GM23338 (cell line): ENCODE data around the gene MORC3. TPM values are rescaled to one million over a fixed set of nuclear protein-coding genes. Genes with fewer than 3 reads are reported as not detected.

Experiments used
- ATAC-seq: fragments of 200-7000 bp; cut with Tn5 transposase; 3 replicates; pipeline ENCODE4 v1.9.1; 2020
- DNase-seq: peaks from one replicate; pipeline ENCODE4 v3.0.0-alpha.2; 2015; ENCODE audit warnings: low spot score
- H2AFZ ChIP-seq: fragments of 200-600 bp; sonication (generic); 2 replicates; pipeline ENCODE4 v1.8.0; 2016; ENCODE audit warnings: antibody characterized with exemption, mild to moderate bottlenecking, moderate library complexity
- H3F3A ChIP-seq: fragments of 200-600 bp; sonication (generic); replicated peaks from 2 replicates; pipeline ENCODE4 v1.8.0; 2017; ENCODE audit warnings: antibody characterized with exemption, mixed run types, low read depth
- H3K27ac ChIP-seq: fragments of 200-600 bp; sonication (generic); 2 replicates; pipeline ENCODE4 v1.6.1; 2016; ENCODE audit warnings: low read depth
- H3K27me3 ChIP-seq: fragments of 200-600 bp; sonication (generic); 2 replicates; pipeline ENCODE4 v1.8.0; 2016; ENCODE audit warnings: mild to moderate bottlenecking, mixed run types, moderate library complexity; ENCODE audit not compliant: insufficient read depth
- H3K36me3 ChIP-seq: fragments of 200-600 bp; sonication (generic); 2 replicates; pipeline ENCODE4 v1.8.0; 2016; ENCODE audit warnings: mild to moderate bottlenecking; ENCODE audit not compliant: insufficient read depth
- H3K4me1 ChIP-seq: fragments of 200-600 bp; sonication (generic); 2 replicates; pipeline ENCODE4 v1.8.0; 2016; ENCODE audit warnings: mild to moderate bottlenecking, moderate library complexity; ENCODE audit not compliant: insufficient read depth
- H3K4me2 ChIP-seq: fragments of 200-600 bp; sonication (generic); 2 replicates; pipeline ENCODE4 v1.7.1; 2017; ENCODE audit warnings: mixed run types
- H3K4me3 ChIP-seq: fragments of 200-600 bp; sonication (generic); 2 replicates; pipeline ENCODE4 v1.6.1; 2016; ENCODE audit warnings: mixed run types
- H3K79me2 ChIP-seq: fragments of 200-600 bp; sonication (generic); replicated peaks from 2 replicates; pipeline ENCODE4 v1.8.0; 2017; ENCODE audit warnings: mild to moderate bottlenecking; ENCODE audit not compliant: insufficient read depth
- H3K9me2 ChIP-seq: fragments of 200-600 bp; sonication (generic); 2 replicates; pipeline ENCODE4 v1.8.0; 2017; ENCODE audit not compliant: insufficient read depth
- H4K20me1 ChIP-seq: fragments of 200-600 bp; sonication (generic); replicated peaks from 2 replicates; pipeline ENCODE4 v1.8.0; 2017; ENCODE audit warnings: mild to moderate bottlenecking; ENCODE audit not compliant: insufficient read depth
- H3K27ac Mint-ChIP-seq: 2 replicates; pipeline ENCODE4 v1.8.0; 2020; ENCODE audit warnings: inconsistent platforms, mild to moderate bottlenecking, moderate library complexity, mixed read lengths
- H3K27me3 Mint-ChIP-seq: 3 replicates; pipeline ENCODE4 v1.8.0; 2022; ENCODE audit warnings: low read depth, mild to moderate bottlenecking, moderate library complexity, mixed read lengths, inconsistent platforms; ENCODE audit not compliant: insufficient read depth, poor library complexity
- H3K36me3 Mint-ChIP-seq: 3 replicates; pipeline ENCODE4 v1.8.0; 2021; ENCODE audit warnings: low read depth, mild to moderate bottlenecking, inconsistent platforms, moderate library complexity, mixed read lengths
- H3K4me1 Mint-ChIP-seq: 3 replicates; pipeline ENCODE4 v1.8.0; 2020; ENCODE audit warnings: mild to moderate bottlenecking, inconsistent platforms, mixed read lengths
- H3K4me3 Mint-ChIP-seq: 3 replicates; pipeline ENCODE4 v1.8.0; 2021; ENCODE audit warnings: moderate library complexity, mild to moderate bottlenecking, inconsistent platforms, mixed read lengths
- H3K9me3 Mint-ChIP-seq: 3 replicates; pipeline ENCODE4 v1.8.0; 2020; ENCODE audit warnings: moderate library complexity, mild to moderate bottlenecking, inconsistent platforms, mixed read lengths
- polyA plus RNA-seq: library from polyadenylated mRNA; unstranded; fragments of >200 nt; fragmentation: Nextera tagmentation; extraction: Ambion mirVana; gene quantifications from 2 replicates; pipeline ENCODE4 v1.2.1, GENCODE V29; 2016
- total RNA-seq: library from RNA; depleted of rRNA; stranded (reverse); fragments of >200 nt; shearing (Covaris generic); gene quantifications from 2 replicates; pipeline ENCODE4 v1.2.3, GENCODE V29; 2014
- TF ChIP-seq, protein P1 (sequence below): fragments of 250-450 bp; sonication (Bioruptor Pico); IDR thresholded peaks from 2 replicates; pipeline ENCODE4 v1.5.0; 2020; ENCODE audit warnings: mild to moderate bottlenecking, moderate library complexity
- TF ChIP-seq, protein P2 (sequence below), 2 experiments: fragments of 200-600 bp in 1 of 2; sonication (generic) in 1 of 2; conservative IDR thresholded peaks; 2 replicates each; pipeline versions ENCODE4 v1.5.1 to v1.6.1; 2016 to 2017; ENCODE audit warnings: antibody characterized with exemption in 2 of 2, low read depth in 2 of 2, mild to moderate bottlenecking in 2 of 2, moderate library complexity in 1 of 2
- TF ChIP-seq, protein P3 (sequence below): IDR thresholded peaks from one replicate; pipeline ENCODE4 v1.6.1; 2018; ENCODE audit warnings: antibody characterized with exemption; ENCODE audit not compliant: unreplicated experiment

MORC3 gene
- total and polyA plus RNA-seq, 2 experiments from 2014 or later = 11.5 to 25.4 TPM

DNA sequence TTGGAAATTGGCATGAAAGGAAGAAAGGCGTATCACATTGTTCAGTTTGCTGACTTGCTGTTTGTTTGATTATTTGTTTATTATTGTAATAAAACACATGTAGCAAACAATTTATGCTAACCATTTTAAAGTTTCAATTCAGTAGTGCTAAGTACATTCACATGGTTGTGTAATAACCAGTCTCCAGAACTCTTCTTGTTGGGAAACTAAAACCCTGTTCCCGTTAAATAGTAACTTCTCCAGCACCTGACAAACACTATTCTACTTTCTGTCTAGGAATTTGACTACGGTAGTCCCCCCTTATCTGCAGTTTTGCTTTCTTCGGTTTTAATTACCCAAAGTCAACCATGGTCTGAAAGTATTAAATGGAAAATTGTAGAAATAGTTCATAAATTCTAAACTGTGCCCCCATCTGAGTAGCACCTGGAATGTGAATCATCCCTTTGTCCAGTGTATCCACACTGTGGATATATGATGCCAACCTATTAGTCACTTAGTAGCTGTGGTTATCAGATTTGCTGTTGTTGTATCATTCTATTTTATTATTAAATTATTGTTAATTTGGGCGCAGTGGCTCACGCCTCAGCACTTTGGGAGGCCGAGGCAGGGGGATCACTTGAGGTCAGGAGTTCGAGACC is 5.5 kb downstream of the MORC3 start:
- no peak overlapping the region for H3K4me3 ChIP-seq
- TF ChIP-seq, protein P1, sequence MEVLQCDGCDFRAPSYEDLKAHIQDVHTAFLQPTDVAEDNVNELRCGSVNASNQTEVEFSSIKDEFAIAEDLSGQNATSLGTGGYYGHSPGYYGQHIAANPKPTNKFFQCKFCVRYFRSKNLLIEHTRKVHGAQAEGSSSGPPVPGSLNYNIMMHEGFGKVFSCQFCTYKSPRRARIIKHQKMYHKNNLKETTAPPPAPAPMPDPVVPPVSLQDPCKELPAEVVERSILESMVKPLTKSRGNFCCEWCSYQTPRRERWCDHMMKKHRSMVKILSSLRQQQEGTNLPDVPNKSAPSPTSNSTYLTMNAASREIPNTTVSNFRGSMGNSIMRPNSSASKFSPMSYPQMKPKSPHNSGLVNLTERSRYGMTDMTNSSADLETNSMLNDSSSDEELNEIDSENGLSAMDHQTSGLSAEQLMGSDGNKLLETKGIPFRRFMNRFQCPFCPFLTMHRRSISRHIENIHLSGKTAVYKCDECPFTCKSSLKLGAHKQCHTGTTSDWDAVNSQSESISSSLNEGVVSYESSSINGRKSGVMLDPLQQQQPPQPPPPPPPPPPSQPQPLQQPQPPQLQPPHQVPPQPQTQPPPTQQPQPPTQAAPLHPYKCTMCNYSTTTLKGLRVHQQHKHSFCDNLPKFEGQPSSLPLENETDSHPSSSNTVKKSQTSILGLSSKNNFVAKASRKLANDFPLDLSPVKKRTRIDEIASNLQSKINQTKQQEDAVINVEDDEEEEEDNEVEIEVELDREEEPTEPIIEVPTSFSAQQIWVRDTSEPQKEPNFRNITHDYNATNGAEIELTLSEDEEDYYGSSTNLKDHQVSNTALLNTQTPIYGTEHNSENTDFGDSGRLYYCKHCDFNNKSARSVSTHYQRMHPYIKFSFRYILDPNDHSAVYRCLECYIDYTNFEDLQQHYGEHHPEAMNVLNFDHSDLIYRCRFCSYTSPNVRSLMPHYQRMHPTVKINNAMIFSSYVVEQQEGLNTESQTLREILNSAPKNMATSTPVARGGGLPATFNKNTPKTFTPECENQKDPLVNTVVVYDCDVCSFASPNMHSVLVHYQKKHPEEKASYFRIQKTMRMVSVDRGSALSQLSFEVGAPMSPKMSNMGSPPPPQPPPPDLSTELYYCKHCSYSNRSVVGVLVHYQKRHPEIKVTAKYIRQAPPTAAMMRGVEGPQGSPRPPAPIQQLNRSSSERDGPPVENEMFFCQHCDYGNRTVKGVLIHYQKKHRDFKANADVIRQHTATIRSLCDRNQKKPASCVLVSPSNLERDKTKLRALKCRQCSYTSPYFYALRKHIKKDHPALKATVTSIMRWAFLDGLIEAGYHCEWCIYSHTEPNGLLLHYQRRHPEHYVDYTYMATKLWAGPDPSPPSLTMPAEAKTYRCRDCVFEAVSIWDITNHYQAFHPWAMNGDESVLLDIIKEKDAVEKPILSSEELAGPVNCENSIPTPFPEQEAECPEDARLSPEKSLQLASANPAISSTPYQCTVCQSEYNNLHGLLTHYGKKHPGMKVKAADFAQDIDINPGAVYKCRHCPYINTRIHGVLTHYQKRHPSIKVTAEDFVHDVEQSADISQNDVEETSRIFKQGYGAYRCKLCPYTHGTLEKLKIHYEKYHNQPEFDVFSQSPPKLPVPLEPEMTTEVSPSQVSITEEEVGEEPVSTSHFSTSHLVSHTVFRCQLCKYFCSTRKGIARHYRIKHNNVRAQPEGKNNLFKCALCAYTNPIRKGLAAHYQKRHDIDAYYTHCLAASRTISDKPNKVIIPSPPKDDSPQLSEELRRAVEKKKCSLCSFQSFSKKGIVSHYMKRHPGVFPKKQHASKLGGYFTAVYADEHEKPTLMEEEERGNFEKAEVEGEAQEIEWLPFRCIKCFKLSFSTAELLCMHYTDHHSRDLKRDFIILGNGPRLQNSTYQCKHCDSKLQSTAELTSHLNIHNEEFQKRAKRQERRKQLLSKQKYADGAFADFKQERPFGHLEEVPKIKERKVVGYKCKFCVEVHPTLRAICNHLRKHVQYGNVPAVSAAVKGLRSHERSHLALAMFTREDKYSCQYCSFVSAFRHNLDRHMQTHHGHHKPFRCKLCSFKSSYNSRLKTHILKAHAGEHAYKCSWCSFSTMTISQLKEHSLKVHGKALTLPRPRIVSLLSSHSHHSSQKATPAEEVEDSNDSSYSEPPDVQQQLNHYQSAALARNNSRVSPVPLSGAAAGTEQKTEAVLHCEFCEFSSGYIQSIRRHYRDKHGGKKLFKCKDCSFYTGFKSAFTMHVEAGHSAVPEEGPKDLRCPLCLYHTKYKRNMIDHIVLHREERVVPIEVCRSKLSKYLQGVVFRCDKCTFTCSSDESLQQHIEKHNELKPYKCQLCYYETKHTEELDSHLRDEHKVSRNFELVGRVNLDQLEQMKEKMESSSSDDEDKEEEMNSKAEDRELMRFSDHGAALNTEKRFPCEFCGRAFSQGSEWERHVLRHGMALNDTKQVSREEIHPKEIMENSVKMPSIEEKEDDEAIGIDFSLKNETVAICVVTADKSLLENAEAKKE (CRISPR knock-in tag) = no peak
- no peaks in the 10 kb centered on the region for H3K9me3 Mint-ChIP-seq
- no peaks in the 10 kb centered on the region for H3K27me3 ChIP-seq
- H3K27ac Mint-ChIP-seq = no peak overlapping the region
- no peak overlapping the region for H2AFZ ChIP-seq
- H3K79me2 ChIP-seq = peaks cover 100% of the 10 kb centered on the region
- H3K4me1 Mint-ChIP-seq = peaks cover 17% of the 10 kb centered on the region
- H3F3A ChIP-seq = no peaks in the 10 kb centered on the region
- peaks cover 29% of the 10 kb centered on the region; the same call in 2 of the 3 replicates for H3K36me3 Mint-ChIP-seq
- no peak overlapping the region for H3K27ac ChIP-seq
- DNase-seq = no peak
- ATAC-seq = no peak
- no peaks in the 10 kb centered on the region for H3K36me3 ChIP-seq
- H3K4me2 ChIP-seq = no peak overlapping the region
- peaks cover 11% of the 10 kb centered on the region; the same call in 1 of the 2 replicates for H3K4me1 ChIP-seq
- no peaks in the 10 kb centered on the region for H3K9me2 ChIP-seq
- H3K27me3 Mint-ChIP-seq = peaks cover 6% of the 10 kb centered on the region
- no peak overlapping the region for H3K4me3 Mint-ChIP-seq
- H4K20me1 ChIP-seq = peaks cover 54% of the 10 kb centered on the region

DNA sequence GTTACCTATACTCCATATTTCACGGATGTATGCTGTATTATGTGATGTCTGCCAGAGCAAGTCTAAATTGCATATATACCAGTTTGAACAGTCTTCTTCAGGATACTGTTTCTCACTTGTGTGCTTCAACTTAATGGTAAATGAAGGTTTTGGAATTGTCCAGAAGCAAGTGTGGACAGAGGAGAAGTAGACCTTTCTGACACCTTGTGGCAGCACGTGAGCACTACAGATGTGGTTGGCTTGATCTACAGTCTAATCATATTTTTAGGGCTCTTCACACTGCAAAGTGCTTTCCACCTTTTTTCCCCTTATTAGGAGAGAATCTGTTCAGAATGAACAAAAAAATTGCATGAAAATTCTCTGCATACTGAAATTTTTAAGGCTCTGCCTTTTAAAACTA is 10.9 kb downstream of the MORC3 start:
- H3K9me3 Mint-ChIP-seq = no peaks in the 10 kb centered on the region
- Histone ChIP-seq H3K9me2 (no peaks in the 10 kb centered on the region), H3K27me3 (no peaks in the 10 kb centered on the region), H3K79me2 (peaks cover 97% of the 10 kb centered on the region), H4K20me1 (peaks cover 56% of the 10 kb centered on the region), H3K4me2 (no peak overlapping the region), H2AFZ (no peak overlapping the region), H3K4me1 (no peaks in the 10 kb centered on the region), H3K4me3 (no peak overlapping the region), H3K27ac (no peak overlapping the region), H3F3A (no peaks in the 10 kb centered on the region), H3K36me3 (peaks cover 6% of the 10 kb centered on the region; the same call in 1 of the 2 replicates)
- no peaks in the 10 kb centered on the region for H3K27me3 Mint-ChIP-seq
- peaks cover 23% of the 10 kb centered on the region for H3K36me3 Mint-ChIP-seq
- H3K4me3 Mint-ChIP-seq = no peak overlapping the region
- DNase-seq = peak; percentile 62
- H3K27ac Mint-ChIP-seq = no peak overlapping the region
- ATAC-seq = peak; percentile 91
- TF ChIP-seq, protein P2, sequence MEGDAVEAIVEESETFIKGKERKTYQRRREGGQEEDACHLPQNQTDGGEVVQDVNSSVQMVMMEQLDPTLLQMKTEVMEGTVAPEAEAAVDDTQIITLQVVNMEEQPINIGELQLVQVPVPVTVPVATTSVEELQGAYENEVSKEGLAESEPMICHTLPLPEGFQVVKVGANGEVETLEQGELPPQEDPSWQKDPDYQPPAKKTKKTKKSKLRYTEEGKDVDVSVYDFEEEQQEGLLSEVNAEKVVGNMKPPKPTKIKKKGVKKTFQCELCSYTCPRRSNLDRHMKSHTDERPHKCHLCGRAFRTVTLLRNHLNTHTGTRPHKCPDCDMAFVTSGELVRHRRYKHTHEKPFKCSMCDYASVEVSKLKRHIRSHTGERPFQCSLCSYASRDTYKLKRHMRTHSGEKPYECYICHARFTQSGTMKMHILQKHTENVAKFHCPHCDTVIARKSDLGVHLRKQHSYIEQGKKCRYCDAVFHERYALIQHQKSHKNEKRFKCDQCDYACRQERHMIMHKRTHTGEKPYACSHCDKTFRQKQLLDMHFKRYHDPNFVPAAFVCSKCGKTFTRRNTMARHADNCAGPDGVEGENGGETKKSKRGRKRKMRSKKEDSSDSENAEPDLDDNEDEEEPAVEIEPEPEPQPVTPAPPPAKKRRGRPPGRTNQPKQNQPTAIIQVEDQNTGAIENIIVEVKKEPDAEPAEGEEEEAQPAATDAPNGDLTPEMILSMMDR (conservative IDR thresholded peaks at IDR 0.05; ENCODE audit: low read depth in 2 of 2) = peak; percentile 73 to 78
- TF ChIP-seq, protein P3, sequence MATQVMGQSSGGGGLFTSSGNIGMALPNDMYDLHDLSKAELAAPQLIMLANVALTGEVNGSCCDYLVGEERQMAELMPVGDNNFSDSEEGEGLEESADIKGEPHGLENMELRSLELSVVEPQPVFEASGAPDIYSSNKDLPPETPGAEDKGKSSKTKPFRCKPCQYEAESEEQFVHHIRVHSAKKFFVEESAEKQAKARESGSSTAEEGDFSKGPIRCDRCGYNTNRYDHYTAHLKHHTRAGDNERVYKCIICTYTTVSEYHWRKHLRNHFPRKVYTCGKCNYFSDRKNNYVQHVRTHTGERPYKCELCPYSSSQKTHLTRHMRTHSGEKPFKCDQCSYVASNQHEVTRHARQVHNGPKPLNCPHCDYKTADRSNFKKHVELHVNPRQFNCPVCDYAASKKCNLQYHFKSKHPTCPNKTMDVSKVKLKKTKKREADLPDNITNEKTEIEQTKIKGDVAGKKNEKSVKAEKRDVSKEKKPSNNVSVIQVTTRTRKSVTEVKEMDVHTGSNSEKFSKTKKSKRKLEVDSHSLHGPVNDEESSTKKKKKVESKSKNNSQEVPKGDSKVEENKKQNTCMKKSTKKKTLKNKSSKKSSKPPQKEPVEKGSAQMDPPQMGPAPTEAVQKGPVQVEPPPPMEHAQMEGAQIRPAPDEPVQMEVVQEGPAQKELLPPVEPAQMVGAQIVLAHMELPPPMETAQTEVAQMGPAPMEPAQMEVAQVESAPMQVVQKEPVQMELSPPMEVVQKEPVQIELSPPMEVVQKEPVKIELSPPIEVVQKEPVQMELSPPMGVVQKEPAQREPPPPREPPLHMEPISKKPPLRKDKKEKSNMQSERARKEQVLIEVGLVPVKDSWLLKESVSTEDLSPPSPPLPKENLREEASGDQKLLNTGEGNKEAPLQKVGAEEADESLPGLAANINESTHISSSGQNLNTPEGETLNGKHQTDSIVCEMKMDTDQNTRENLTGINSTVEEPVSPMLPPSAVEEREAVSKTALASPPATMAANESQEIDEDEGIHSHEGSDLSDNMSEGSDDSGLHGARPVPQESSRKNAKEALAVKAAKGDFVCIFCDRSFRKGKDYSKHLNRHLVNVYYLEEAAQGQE = no peak
- peaks cover 4% of the 10 kb centered on the region; the same call in 2 of the 3 replicates for H3K4me1 Mint-ChIP-seq
